Naive thymus-derived CD4-positive, alpha-beta T cell (primary cell): ENCODE measurements around the gene PRSS50. TPM values are rescaled to one million over a fixed set of nuclear protein-coding genes. Genes with fewer than 3 reads are reported as not detected.

Source experiments
- ATAC-seq: fragments of 150-1000 bp; cut with Tn5 transposase; 2 replicates; pipeline ENCODE4 v1.10.0; 2021; ENCODE audit warnings: mild to moderate bottlenecking, moderate library complexity
- CTCF ChIA-PET: fragments of 350-600 bp; sonication (Branson Sonifier 250); formaldehyde crosslinking; loops from one replicate; lab custom pipeline; 2021; ENCODE audit warnings: antibody characterized with exemption; lab: Charles Lee
- POLR2A ChIA-PET: fragments of 350-600 bp; sonication (Branson Sonifier 250); formaldehyde crosslinking; loops from one replicate; lab custom pipeline; 2021; ENCODE audit warnings: antibody characterized with exemption, inconsistent platforms; lab: Charles Lee
- DNase-seq, 9 donors: peaks; one replicate each; pipeline versions ENCODE4 v3.0.0 to v3.0.0-alpha.2; 2020 to 2022; ENCODE audit warnings: mixed read lengths in 1 of 9
- H3K27ac ChIP-seq: one replicate; pipeline ENCODE4 v1.7.0; 2013; ENCODE audit warnings: mild to moderate bottlenecking, low read depth, low read length, moderate library complexity
- H3K27me3 ChIP-seq, 2 donors: one replicate each; pipeline ENCODE4 v1.7.0; 2013; ENCODE audit warnings: low read length in 2 of 2, mild to moderate bottlenecking in 2 of 2, moderate library complexity in 2 of 2; ENCODE audit not compliant: control insufficient read depth in 2 of 2, insufficient read depth in 2 of 2
- H3K36me3 ChIP-seq, 3 experiments: 1 replicate in 2 of 3; 2 replicates in 1 of 3; pipeline ENCODE4 v1.7.0; 2013; ENCODE audit warnings: low read length in 3 of 3, mild to moderate bottlenecking in 3 of 3, moderate library complexity in 1 of 3; ENCODE audit not compliant: insufficient read depth in 3 of 3, control insufficient read depth in 2 of 3
- H3K4me1 ChIP-seq, 2 donors: one replicate each; pipeline ENCODE4 v1.7.0; 2013; ENCODE audit warnings: low read length in 2 of 2, mild to moderate bottlenecking in 2 of 2, moderate library complexity in 1 of 2; ENCODE audit not compliant: control insufficient read depth in 2 of 2, insufficient read depth in 2 of 2
- H3K4me3 ChIP-seq: 2 replicates; pipeline ENCODE4 v1.7.0; 2013; ENCODE audit warnings: mild to moderate bottlenecking, low read length
- H3K9me3 ChIP-seq, 3 experiments: 1 replicate in 2 of 3; 2 replicates in 1 of 3; pipeline ENCODE4 v1.7.0; 2013; ENCODE audit warnings: low read length in 3 of 3; ENCODE audit not compliant: control insufficient read depth in 2 of 3
- H3K27ac Mint-ChIP-seq, 9 donors: one replicate each; pipeline ENCODE4 v1.8.0; 2020 to 2022; ENCODE audit warnings: mixed read lengths in 9 of 9, mild to moderate bottlenecking in 8 of 9, moderate library complexity in 5 of 9, inconsistent platforms in 2 of 9
- H3K27me3 Mint-ChIP-seq, 5 donors: one replicate each; pipeline ENCODE4 v1.8.0; 2021 to 2022; ENCODE audit warnings: mixed read lengths in 5 of 5, mild to moderate bottlenecking in 1 of 5
- H3K36me3 Mint-ChIP-seq, 5 donors: one replicate each; pipeline ENCODE4 v1.8.0; 2020 to 2022; ENCODE audit warnings: mixed read lengths in 5 of 5, mild to moderate bottlenecking in 3 of 5, inconsistent platforms in 1 of 5
- H3K4me1 Mint-ChIP-seq, 7 donors: one replicate each; pipeline ENCODE4 v1.8.0; 2020 to 2022; ENCODE audit warnings: mixed read lengths in 7 of 7, mild to moderate bottlenecking in 3 of 7, inconsistent platforms in 1 of 7
- H3K4me3 Mint-ChIP-seq, 10 donors: one replicate each; pipeline ENCODE4 v1.8.0; 2020 to 2022; ENCODE audit warnings: mild to moderate bottlenecking in 10 of 10, mixed read lengths in 10 of 10, moderate library complexity in 6 of 10, inconsistent platforms in 2 of 10
- H3K9me3 Mint-ChIP-seq, 11 donors: one replicate each; pipeline ENCODE4 v1.8.0; 2020 to 2022; ENCODE audit warnings: mixed read lengths in 11 of 11, mild to moderate bottlenecking in 4 of 11, inconsistent platforms in 1 of 11, moderate library complexity in 1 of 11
- intact Hi-C, 2 donors: fragments of 100-400 bp; cut with micrococcal nuclease; formaldehyde crosslinking; loops; one replicate each; pipeline ENCODE4 v1.15.1; 2023
- polyA plus RNA-seq, 2 donors: library from polyadenylated mRNA; unstranded; fragments of 300-500 nt; fragmentation: Illumina TruSeq; gene quantifications; one replicate each; pipeline ENCODE4 v1.2.3, GENCODE V29; 2021
- total RNA-seq, 6 experiments: library from RNA in 5 of 6; stranded (reverse) in 5 of 6; gene quantifications; 1 replicate in 5 of 6; 2 replicates in 1 of 6; pipeline ENCODE4 v1.2.3 and lab custom pipeline; 2021 to 2026

PRSS50 gene
- total and polyA plus RNA-seq, 7 experiments from 2014 or later: 0.11 TPM; not detected in 6

GRCh38 chr3:46713050-46713897 lies 4.4 kb downstream of the PRSS50 start:
- H3K27ac ChIP-seq: no peak overlapping the region
- intact Hi-C loops: no loop called here
- no peaks in the 10 kb centered on the region for H3K9me3 Mint-ChIP-seq
- no peaks in the 10 kb centered on the region for H3K27me3 Mint-ChIP-seq
- ATAC-seq: no peak
- H3K4me3 Mint-ChIP-seq: no peak overlapping the region
- H3K36me3 Mint-ChIP-seq: peaks cover 0 to 5% (median 4%) of the 10 kb centered on the region in 5 donors
- CTCF ChIA-PET: no interaction called here
- H3K4me3 ChIP-seq: no peak overlapping the region
- peaks cover 0 to 6% (median 0%) of the 10 kb centered on the region in 7 donors for H3K4me1 Mint-ChIP-seq
- peaks cover 0 to 17% (median 0%) of the 10 kb centered on the region in 3 experiments for H3K36me3 ChIP-seq
- H3K4me1 ChIP-seq: no peaks in the 10 kb centered on the region
- no peak overlapping the region for H3K27ac Mint-ChIP-seq
- no peaks in the 10 kb centered on the region for H3K9me3 ChIP-seq
- peak in 1 of 9 donors; percentile 7 for DNase-seq
- POLR2A ChIA-PET: no interaction called here
- H3K27me3 ChIP-seq: no peaks in the 10 kb centered on the region

GRCh38 chr3:46712191-46713049 lies 5.2 kb downstream of the PRSS50 start:
- Histone ChIP-seq H3K9me3 (no peaks in the 10 kb centered on the region), H3K36me3 (peaks cover 0 to 17% (median 0%) of the 10 kb centered on the region in 3 experiments), H3K27me3 (no peaks in the 10 kb centered on the region), H3K4me1 (no peaks in the 10 kb centered on the region), H3K4me3 (no peak overlapping the region), H3K27ac (no peak overlapping the region)
- ATAC-seq (peak; percentile 13), DNase-seq (no peak)
- H3K27ac Mint-ChIP-seq: peak overlapping the region in 1 of 9 donors; percentile 72
- no peak overlapping the region for H3K4me3 Mint-ChIP-seq
- peaks cover 0 to 5% (median 4%) of the 10 kb centered on the region in 5 donors for H3K36me3 Mint-ChIP-seq
- H3K4me1 Mint-ChIP-seq: peaks cover 0 to 5% (median 0%) of the 10 kb centered on the region in 7 donors
- CTCF ChIA-PET: no interaction called here
- H3K27me3 Mint-ChIP-seq: no peaks in the 10 kb centered on the region
- intact Hi-C loops: no loop called here
- POLR2A ChIA-PET: interaction anchor here (0.5 kb wide), 1 partner anchor 11 kb away, joined by 3 read pairs; no protein-coding TSS in a partner anchor
- no peaks in the 10 kb centered on the region for H3K9me3 Mint-ChIP-seq

- CTCF ChIA-PET: no interaction called here
- intact Hi-C loops: no loop called here
- no peak for DNase-seq
Measured at GRCh38 chr3:46711760-46712159, 5.9 kb downstream of the PRSS50 start.

GRCh38 chr3:46711305-46711704 lies 6.4 kb downstream of the PRSS50 start:
- H3K27ac ChIP-seq: no peak overlapping the region
- CTCF ChIA-PET: no interaction called here
- peak overlapping the region in 1 of 9 donors; percentile 78 for H3K27ac Mint-ChIP-seq

More at GRCh38 chr3:46711760-46712159, 5.9 kb downstream of the PRSS50 start:
- H3K9me3 ChIP-seq: no peaks in the 10 kb centered on the region
- H3K27me3 ChIP-seq: no peaks in the 10 kb centered on the region
- POLR2A ChIA-PET: interaction anchor here (0.5 kb wide), 1 partner anchor 12 kb away, joined by 3 read pairs; no protein-coding TSS in a partner anchor
- ATAC-seq: no peak
- Mint-ChIP-seq H3K9me3 (no peaks in the 10 kb centered on the region), H3K27ac (peak overlapping the region in 1 of 9 donors; percentile 78), H3K4me3 (no peak overlapping the region), H3K36me3 (peaks cover 0 to 5% (median 4%) of the 10 kb centered on the region in 5 donors), H3K4me1 (peaks cover 0 to 5% (median 0%) of the 10 kb centered on the region in 7 donors), H3K27me3 (no peaks in the 10 kb centered on the region)
- peaks cover 0 to 17% (median 0%) of the 10 kb centered on the region in 3 experiments for H3K36me3 ChIP-seq
- H3K4me1 ChIP-seq: no peaks in the 10 kb centered on the region
- no peak overlapping the region for H3K27ac ChIP-seq
- no peak overlapping the region for H3K4me3 ChIP-seq

GRCh38 chr3:46710671-46711295 lies 6.9 kb downstream of the PRSS50 start:
- no peak overlapping the region for H3K27ac ChIP-seq
- ATAC-seq: no peak
- Mint-ChIP-seq H3K36me3 (peaks cover 0 to 8% (median 4%) of the 10 kb centered on the region in 5 donors), H3K27ac (peak overlapping the region in 1 of 9 donors; percentile 78), H3K27me3 (no peaks in the 10 kb centered on the region), H3K4me1 (no peaks in the 10 kb centered on the region), H3K9me3 (no peaks in the 10 kb centered on the region), H3K4me3 (no peak overlapping the region)
- ChIA-PET POLR2A (no interaction called here), CTCF (no interaction called here)
- DNase-seq: no peak
- peaks cover 0 to 17% (median 0%) of the 10 kb centered on the region in 3 experiments for H3K36me3 ChIP-seq
- no peaks in the 10 kb centered on the region for H3K9me3 ChIP-seq
- intact Hi-C loops: no loop called here
- no peaks in the 10 kb centered on the region for H3K4me1 ChIP-seq
- no peaks in the 10 kb centered on the region for H3K27me3 ChIP-seq
- no peak overlapping the region for H3K4me3 ChIP-seq

More at GRCh38 chr3:46711305-46711704, 6.4 kb downstream of the PRSS50 start:
- DNase-seq (no peak), ATAC-seq (no peak)
- peaks cover 0 to 8% (median 4%) of the 10 kb centered on the region in 5 donors for H3K36me3 Mint-ChIP-seq
- H3K4me3 ChIP-seq: no peak overlapping the region
- no peaks in the 10 kb centered on the region for H3K9me3 ChIP-seq
- H3K4me1 ChIP-seq: no peaks in the 10 kb centered on the region
- no peaks in the 10 kb centered on the region for H3K9me3 Mint-ChIP-seq
- no peaks in the 10 kb centered on the region for H3K27me3 Mint-ChIP-seq
- no peaks in the 10 kb centered on the region for H3K27me3 ChIP-seq
- H3K36me3 ChIP-seq: peaks cover 0 to 17% (median 0%) of the 10 kb centered on the region in 3 experiments
- POLR2A ChIA-PET: no interaction called here
- peaks cover 0 to 5% (median 0%) of the 10 kb centered on the region in 7 donors for H3K4me1 Mint-ChIP-seq
- H3K4me3 Mint-ChIP-seq: no peak overlapping the region
- intact Hi-C loops: no loop called here

GRCh38 chr3:46710229-46710628 lies 7.4 kb downstream of the PRSS50 start:
- peaks cover 0 to under 1% (median 0%) of the 10 kb centered on the region in 7 donors for H3K4me1 Mint-ChIP-seq
- DNase-seq (no peak), ATAC-seq (no peak)
- no peak overlapping the region for H3K4me3 ChIP-seq
- peaks cover 0 to 17% (median 0%) of the 10 kb centered on the region in 3 experiments for H3K36me3 ChIP-seq
- ChIA-PET POLR2A (no interaction called here), CTCF (no interaction called here)
- intact Hi-C loops: no loop called here
- no peak overlapping the region for H3K4me3 Mint-ChIP-seq
- H3K4me1 ChIP-seq: no peaks in the 10 kb centered on the region
- H3K9me3 ChIP-seq: no peaks in the 10 kb centered on the region
- no peaks in the 10 kb centered on the region for H3K27me3 ChIP-seq
- peaks cover 0 to 2% (median 0%) of the 10 kb centered on the region in 11 donors for H3K9me3 Mint-ChIP-seq
- H3K27ac Mint-ChIP-seq: no peak overlapping the region
- no peak overlapping the region for H3K27ac ChIP-seq
- H3K27me3 Mint-ChIP-seq: no peaks in the 10 kb centered on the region
- peaks cover 0 to 8% (median 4%) of the 10 kb centered on the region in 5 donors for H3K36me3 Mint-ChIP-seq
